ENCODE measurements around the gene SASH1. TPM values are rescaled to one million over a fixed set of nuclear protein-coding genes. Genes with fewer than 3 reads are reported as not detected.

Gene SASH1
- total RNA-seq, 6 donors from 2014 or later, result 59.3 to 131 (median 79.2) TPM

DNA sequence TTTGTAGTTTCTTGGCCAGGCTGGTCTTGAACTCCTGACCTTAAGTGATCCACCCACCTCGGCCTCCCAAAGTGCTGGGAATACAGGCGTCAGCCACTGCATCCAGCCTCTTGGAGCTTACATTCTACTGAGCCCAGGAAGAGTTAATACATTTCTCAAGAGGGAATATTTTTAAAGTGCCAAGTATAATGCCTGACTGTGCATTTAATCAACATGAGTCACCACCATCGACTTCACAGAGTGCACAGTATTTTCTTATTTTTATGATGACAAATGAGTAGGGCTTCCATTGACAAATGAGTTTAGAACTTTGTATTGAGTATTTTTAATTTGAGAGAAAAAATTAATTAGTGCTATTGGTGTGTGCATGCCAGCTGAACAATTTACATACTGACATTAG, 72.2 kb downstream of the SASH1 start:
- H3K4me1 ChIP-seq, result peaks cover 18 to 36% (median 27%) of the 10 kb centered on the region in 4 donors
- no peaks in the 10 kb centered on the region for H3K27me3 ChIP-seq
- peak overlapping the region in 1 of 4 donors; percentile 40 for H3K27ac ChIP-seq
- ATAC-seq (ENCODE audit: low FRiP score in 2 of 2) (peak; percentile 68 to 76), DNase-seq (no peak)
- H3K4me3 ChIP-seq, result no peak overlapping the region
- no peak for TF ChIP-seq POLR2A (IDR thresholded peaks at IDR 0.05)
- TF ChIP-seq POLR2AphosphoS5 (IDR thresholded peaks at IDR 0.05), result no peak
- TF ChIP-seq, protein P1, sequence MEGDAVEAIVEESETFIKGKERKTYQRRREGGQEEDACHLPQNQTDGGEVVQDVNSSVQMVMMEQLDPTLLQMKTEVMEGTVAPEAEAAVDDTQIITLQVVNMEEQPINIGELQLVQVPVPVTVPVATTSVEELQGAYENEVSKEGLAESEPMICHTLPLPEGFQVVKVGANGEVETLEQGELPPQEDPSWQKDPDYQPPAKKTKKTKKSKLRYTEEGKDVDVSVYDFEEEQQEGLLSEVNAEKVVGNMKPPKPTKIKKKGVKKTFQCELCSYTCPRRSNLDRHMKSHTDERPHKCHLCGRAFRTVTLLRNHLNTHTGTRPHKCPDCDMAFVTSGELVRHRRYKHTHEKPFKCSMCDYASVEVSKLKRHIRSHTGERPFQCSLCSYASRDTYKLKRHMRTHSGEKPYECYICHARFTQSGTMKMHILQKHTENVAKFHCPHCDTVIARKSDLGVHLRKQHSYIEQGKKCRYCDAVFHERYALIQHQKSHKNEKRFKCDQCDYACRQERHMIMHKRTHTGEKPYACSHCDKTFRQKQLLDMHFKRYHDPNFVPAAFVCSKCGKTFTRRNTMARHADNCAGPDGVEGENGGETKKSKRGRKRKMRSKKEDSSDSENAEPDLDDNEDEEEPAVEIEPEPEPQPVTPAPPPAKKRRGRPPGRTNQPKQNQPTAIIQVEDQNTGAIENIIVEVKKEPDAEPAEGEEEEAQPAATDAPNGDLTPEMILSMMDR (IDR thresholded peaks at IDR 0.05), result no peak
- no peak for TF ChIP-seq EP300 (IDR thresholded peaks at IDR 0.05)
- no peaks in the 10 kb centered on the region for H3K36me3 ChIP-seq
- 47 to 64% methylated on average over 3 of the region's 3 CpGs for WGBS, 2 donors
- no peaks in the 10 kb centered on the region for H3K9me3 ChIP-seq

DNA sequence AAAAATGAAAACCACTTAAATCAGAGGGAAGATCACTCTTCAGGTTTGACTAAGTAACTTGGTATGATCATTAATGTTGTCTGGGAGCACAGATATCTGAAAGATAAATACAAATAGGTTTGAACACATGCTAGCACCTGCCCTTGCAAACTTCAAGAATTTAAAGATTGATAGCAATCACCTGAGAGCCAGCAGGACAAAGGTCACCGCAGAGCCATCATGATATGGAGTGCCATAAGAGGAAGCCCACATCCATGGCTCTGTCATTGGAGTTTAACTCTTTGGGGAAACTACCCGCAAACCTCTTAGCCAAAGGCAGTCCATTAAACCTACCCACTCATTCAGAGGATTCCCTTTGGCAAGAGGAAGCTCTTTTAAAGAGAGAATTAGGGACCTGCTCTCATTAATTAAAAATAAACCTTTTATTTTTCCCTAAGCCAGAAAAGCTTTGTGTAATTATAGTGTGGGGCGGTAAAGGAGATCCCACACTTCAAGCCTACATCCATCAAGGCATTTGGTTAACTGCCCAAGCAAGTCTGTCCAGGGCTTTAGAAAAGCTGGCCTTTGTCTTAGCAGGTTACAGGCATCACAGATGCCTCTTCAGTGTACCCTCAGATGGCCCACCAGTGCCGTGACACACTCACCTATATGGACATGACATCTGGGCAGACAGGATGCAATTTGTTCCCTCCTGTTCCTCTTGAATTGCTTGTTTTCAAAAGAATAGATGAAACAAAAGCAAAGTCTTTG, 73.0 kb downstream of the SASH1 start:
- 77 to 81% methylated on average over 4 of the region's 4 CpGs for WGBS, 2 donors
- no peak for TF ChIP-seq POLR2A (IDR thresholded peaks at IDR 0.05)
- TF ChIP-seq, protein P1 (IDR thresholded peaks at IDR 0.05), result no peak
- no peak for TF ChIP-seq EP300 (IDR thresholded peaks at IDR 0.05)
- no peak for TF ChIP-seq POLR2AphosphoS5 (IDR thresholded peaks at IDR 0.05)
- ATAC-seq (ENCODE audit: low FRiP score in 2 of 2) (no peak), DNase-seq (no peak)
- Histone ChIP-seq H3K4me3 (no peak overlapping the region), H3K27me3 (no peaks in the 10 kb centered on the region), H3K36me3 (no peaks in the 10 kb centered on the region), H3K4me1 (peaks cover 18 to 36% (median 27%) of the 10 kb centered on the region in 4 donors), H3K9me3 (no peaks in the 10 kb centered on the region), H3K27ac (peak overlapping the region in 2 of 4 donors; percentile 7 to 17)

DNA sequence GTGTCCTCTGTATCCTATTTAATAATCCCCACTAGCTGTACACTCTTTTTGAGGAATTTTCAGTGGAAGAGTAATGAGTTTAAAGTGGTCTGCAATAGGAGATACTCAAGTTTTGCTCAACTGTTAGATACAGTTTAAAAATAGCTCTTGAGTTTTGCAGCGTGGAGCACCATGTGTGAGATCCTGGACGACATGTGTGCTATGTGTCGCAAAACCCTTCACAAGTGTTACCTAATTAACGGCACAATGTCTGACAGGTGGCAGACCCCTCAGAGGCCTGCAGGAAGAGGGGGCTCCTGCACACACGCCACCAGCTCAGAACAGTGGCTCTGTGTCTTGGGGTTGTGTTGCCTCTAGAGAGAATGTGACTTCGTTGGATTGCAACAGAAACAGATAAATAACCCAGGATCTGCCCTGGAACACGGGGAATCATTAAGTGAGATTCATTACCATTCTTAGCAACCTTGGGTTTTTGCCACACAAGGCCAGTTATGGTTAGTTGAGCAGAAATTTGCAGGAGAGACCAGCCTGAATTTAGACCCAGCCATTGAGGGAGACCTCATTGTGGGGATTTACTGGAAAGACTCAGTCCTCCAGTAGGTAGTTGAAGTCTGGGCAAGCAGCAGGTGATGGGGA, 73.8 kb downstream of the SASH1 start:
- DNase-seq, result no peak
- Histone ChIP-seq H3K27me3 (no peaks in the 10 kb centered on the region), H3K4me1 (peaks cover 18 to 36% (median 27%) of the 10 kb centered on the region in 4 donors), H3K36me3 (no peaks in the 10 kb centered on the region), H3K4me3 (no peak overlapping the region), H3K27ac (peak overlapping the region in 2 of 4 donors; percentile 17), H3K9me3 (no peaks in the 10 kb centered on the region)
- TF ChIP-seq POLR2AphosphoS5 (IDR thresholded peaks at IDR 0.05), result no peak
- no peak for TF ChIP-seq POLR2A (IDR thresholded peaks at IDR 0.05)
- TF ChIP-seq, protein P1 (IDR thresholded peaks at IDR 0.05), result no peak
- no peak for TF ChIP-seq EP300 (IDR thresholded peaks at IDR 0.05)
- ATAC-seq (ENCODE audit: low FRiP score in 2 of 2), result no peak
- WGBS, 2 donors, result 59 to 76% methylated on average over 6 to 7 of the region's 7 CpGs

DNA sequence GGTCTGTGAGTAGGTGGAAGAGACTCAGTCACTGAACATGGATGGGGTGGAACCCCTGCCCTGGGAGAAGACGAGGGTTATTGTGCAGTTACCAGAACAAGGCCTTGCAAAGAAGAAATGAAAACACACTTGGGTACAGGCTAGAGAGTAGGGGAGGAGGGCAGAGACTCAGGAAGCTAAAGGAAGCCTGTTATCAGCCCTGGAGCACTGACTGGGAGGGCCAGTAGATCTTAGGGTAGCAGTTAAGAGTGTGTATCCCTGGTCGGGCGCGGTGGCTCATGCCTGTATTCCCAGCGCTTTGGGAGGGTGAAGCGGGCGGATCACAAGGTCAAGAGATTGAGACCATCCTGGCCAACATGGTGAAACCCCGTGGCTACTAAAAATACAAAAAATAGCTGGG, 74.4 kb downstream of the SASH1 start:
- Histone ChIP-seq H3K27ac (peak overlapping the region in 2 of 4 donors; percentile 17), H3K27me3 (no peaks in the 10 kb centered on the region), H3K4me1 (peaks cover 20 to 36% (median 27%) of the 10 kb centered on the region in 4 donors), H3K36me3 (no peaks in the 10 kb centered on the region), H3K9me3 (no peaks in the 10 kb centered on the region), H3K4me3 (no peak overlapping the region)
- no peak for ATAC-seq (ENCODE audit: low FRiP score in 2 of 2)
- WGBS, 2 donors, result 87 to 93% methylated on average over 8 of the region's 8 CpGs
- DNase-seq, result no peak
- no peak for TF ChIP-seq POLR2AphosphoS5 (IDR thresholded peaks at IDR 0.05)
- no peak for TF ChIP-seq POLR2A (IDR thresholded peaks at IDR 0.05)
- TF ChIP-seq EP300 (IDR thresholded peaks at IDR 0.05), result no peak
- TF ChIP-seq, protein P1 (IDR thresholded peaks at IDR 0.05), result no peak
